ENCODE measurements around the gene PLAGL2. TPM values are rescaled to one million over a fixed set of nuclear protein-coding genes. Genes with fewer than 3 reads are reported as not detected.

Gene PLAGL2
- total and polyA plus RNA-seq, 2 of the 8 experiments (the other 6 are each of a cell fraction or from before 2014, with no cell fraction given) = 20.6 to 25.4 TPM

DNA sequence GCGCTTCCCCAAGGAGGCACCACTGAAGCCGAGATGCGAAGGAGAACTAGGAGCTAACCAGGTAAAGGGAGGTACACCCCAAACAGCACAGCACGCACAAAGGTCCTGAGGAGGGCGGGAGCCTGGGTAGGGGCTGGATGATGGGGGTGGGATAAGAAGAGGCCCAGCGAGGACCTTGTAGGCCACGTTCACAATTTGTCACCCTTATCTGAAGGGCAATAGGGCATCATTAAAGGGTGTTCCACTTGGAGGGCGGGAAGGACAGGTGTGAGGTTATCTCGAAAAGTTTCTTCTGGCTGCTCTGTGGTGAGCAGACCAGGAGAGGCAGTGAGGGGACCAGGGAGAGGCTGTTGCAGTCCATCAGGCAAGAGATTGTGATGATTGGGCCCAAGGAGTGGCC is 25.7 kb upstream of the PLAGL2 start:
- H3K23ac ChIP-seq (ENCODE audit: insufficient read length) = no peak overlapping the region
- H3K27me3 ChIP-seq (replicated peaks in 1 of 4; ENCODE audit: control insufficient read depth in 3 of 4, extremely low read depth in 1 of 4, insufficient read depth in 3 of 4, low read length in 3 of 4) = no peaks in the 10 kb centered on the region
- WGBS, 2 experiments (ENCODE audit: extremely low coverage in 1 of 2, insufficient coverage in 1 of 2, insufficient read length in 1 of 2, insufficient replicate concordance in 2 of 2, low coverage in 1 of 2, low lambda C conversion rate in 2 of 2, missing lambda C conversion rate in 1 of 2) = 87% methylated on average over 9 of the region's 9 CpGs; no CpG with 5 or more reads in 1 of the 2 experiments
- no peaks in the 10 kb centered on the region for H3K23me2 ChIP-seq (ENCODE audit: low read depth, low read length)
- peaks cover 19 to 48% (median 39%) of the 10 kb centered on the region in 4 experiments; a peak in 6 of 8 replicates for H3K36me3 ChIP-seq (ENCODE audit: control insufficient read depth in 2 of 4, insufficient read depth in 4 of 4, low read length in 3 of 4)
- no peak overlapping the region for H4K91ac ChIP-seq (replicated peaks; ENCODE audit: insufficient read length, low read length)
- H2BK12ac ChIP-seq (ENCODE audit: low read depth, low read length) = no peak overlapping the region
- H3K4me1 ChIP-seq (replicated peaks in 1 of 4; ENCODE audit: control insufficient read depth in 3 of 4, insufficient read depth in 4 of 4, low read length in 3 of 4) = no peaks in the 10 kb centered on the region
- no peak overlapping the region for H2BK15ac ChIP-seq (ENCODE audit: low read length)
- no peak overlapping the region for H3K18ac ChIP-seq (ENCODE audit: extremely low read depth, low read length)
- H4K20me1 ChIP-seq (replicated peaks in 1 of 2; ENCODE audit: control insufficient read depth in 1 of 2, insufficient read depth in 2 of 2, low read length in 2 of 2) = peaks cover 0 to 1% of the 10 kb centered on the region in 2 experiments
- H3K14ac ChIP-seq (ENCODE audit: insufficient read length) = no peak overlapping the region
- no peak overlapping the region for H3K27ac ChIP-seq (ENCODE audit: low read depth, low read length)
- H3K4ac ChIP-seq (replicated peaks; ENCODE audit: insufficient read length, low read depth, low read length) = no peak overlapping the region
- DNase-seq (ENCODE audit: low read depth in 1 of 2, low spot score in 2 of 2) = no peak
- H2AFZ ChIP-seq (ENCODE audit: low read length) = no peak overlapping the region
- H3K56ac ChIP-seq (replicated peaks; ENCODE audit: insufficient read length, low read depth, low read length) = no peak overlapping the region
- H3K79me1 ChIP-seq (ENCODE audit: low read depth, low read length) = no peaks in the 10 kb centered on the region
- CTCF ChIA-PET (ENCODE audit: partially characterized antibody) = no interaction called here
- TF ChIP-seq FOSL1 (IDR thresholded peaks at IDR 0.05; ENCODE audit: insufficient read depth, low read depth, low read length) (no peak), RBBP5 (IDR thresholded peaks at IDR 0.05; ENCODE audit: borderline replicate concordance, low read depth, low read length) (no peak), PHF8 (conservative IDR thresholded peaks at IDR 0.05; ENCODE audit: low read depth, low read length) (no peak), NRF1 (IDR thresholded peaks at IDR 0.05; ENCODE audit: low read depth, low read length) (no peak), EGR1 (IDR thresholded peaks at IDR 0.05; ENCODE audit: borderline replicate concordance, low read depth, low read length) (no peak), EZH2 (IDR thresholded peaks at IDR 0.05; ENCODE audit: low read depth, low read length, severe bottlenecking) (no peak), NANOG (IDR thresholded peaks at IDR 0.05; ENCODE audit: insufficient read depth, low read depth, low read length, poor library complexity, severe bottlenecking) (no peak), CTBP2 (IDR thresholded peaks at IDR 0.05; ENCODE audit: borderline replicate concordance, insufficient read depth, insufficient read length, low read length) (no peak), TBP (IDR thresholded peaks at IDR 0.05; ENCODE audit: low read depth, low read length) (no peak), POLR2A (IDR thresholded peaks at IDR 0.05; ENCODE audit: control extremely low read depth in 1 of 2, low read depth in 2 of 2, low read length in 2 of 2) (no peak), CHD1 (IDR thresholded peaks at IDR 0.05; ENCODE audit: low read depth, low read length) (no peak)
- no peak overlapping the region for H3K4me2 ChIP-seq (ENCODE audit: insufficient read depth in 1 of 2, low read depth in 2 of 2, low read length in 2 of 2)
- H2BK20ac ChIP-seq (ENCODE audit: low read length) = no peak overlapping the region
- no peak overlapping the region for H3K9ac ChIP-seq (replicated peaks in 1 of 4; ENCODE audit: extremely low read depth in 1 of 4, low read depth in 3 of 4, low read length in 3 of 4)
- H2BK120ac ChIP-seq (replicated peaks; ENCODE audit: low read depth, low read length) = no peak overlapping the region
- H2BK5ac ChIP-seq (ENCODE audit: low read depth, low read length) = no peak overlapping the region
- POLR2A ChIA-PET (ENCODE audit: partially characterized antibody) = interaction anchor here (1.0 to 2.4 kb wide), 3 partner anchors 10 to 19 kb away, joined by 3 to 6 read pairs (median 4); no protein-coding TSS in a partner anchor
- no peak overlapping the region for H4K5ac ChIP-seq (ENCODE audit: insufficient read length, low read depth, low read length)
- no peak overlapping the region for H2AK5ac ChIP-seq (ENCODE audit: low read depth, low read length)
- H3K4me3 ChIP-seq (ENCODE audit: extremely low read depth in 1 of 4, insufficient read depth in 2 of 4, low read depth in 3 of 4, low read length in 4 of 4) = no peak overlapping the region
- no peak for FAIRE-seq
- no peaks in the 10 kb centered on the region for H3K9me3 ChIP-seq (ENCODE audit: insufficient read depth in 2 of 2, low read depth in 1 of 2, low read length in 1 of 2)
- no peak overlapping the region for H4K8ac ChIP-seq (ENCODE audit: extremely low read depth, insufficient read depth, low read length)
- H3K79me2 ChIP-seq (ENCODE audit: control insufficient read depth in 1 of 2, insufficient read depth in 2 of 2, low read length in 2 of 2) = no peaks in the 10 kb centered on the region

Data from H1 (cell line).